Mucosa of descending colon (tissue), 3 donors: ENCODE measurements around the gene NCEH1. TPM values are rescaled to one million over a fixed set of nuclear protein-coding genes. Genes with fewer than 3 reads are reported as not detected.

ENCODE experiments used
- ATAC-seq: fragments of 200-7000 bp; cut with Tn5 transposase; one replicate; pipeline ENCODE4 v1.9.1; 2020; ENCODE audit warnings: mild to moderate bottlenecking, moderate library complexity
- DNase-seq, 3 donors: peaks; one replicate each; pipeline ENCODE4 v3.0.0-alpha.2; 2020
- H3K36me3 ChIP-seq: fragments of 200-600 bp; one replicate; pipeline ENCODE4 v1.8.0; 2021; ENCODE audit warnings: low read depth, mild to moderate bottlenecking
- H3K4me1 ChIP-seq: fragments of 200-600 bp; one replicate; pipeline ENCODE4 v1.8.0; 2021; ENCODE audit warnings: low read depth, mild to moderate bottlenecking
- H3K4me3 ChIP-seq: fragments of 200-600 bp; one replicate; pipeline ENCODE4 v1.8.0; 2021; ENCODE audit warnings: mild to moderate bottlenecking
- H3K9me3 ChIP-seq: fragments of 200-600 bp; one replicate; pipeline ENCODE4 v1.8.0; 2021; ENCODE audit warnings: mild to moderate bottlenecking
- CTCF ChIP-seq: fragments of 200-600 bp; IDR thresholded peaks from one replicate; pipeline ENCODE4 v1.8.0; 2022; ENCODE audit warnings: antibody characterized with exemption, mild to moderate bottlenecking
- intact Hi-C, 2 donors: fragments of 100-400 bp; cut with DNase I in 1 of 2; cut with micrococcal nuclease in 1 of 2; formaldehyde crosslinking; loops; one replicate each; pipeline versions ENCODE4 v1.11.0 to v1.11.1; 2022; cut with DNase I, micrococcal nuclease
- total RNA-seq, 3 donors: library from RNA; stranded (reverse); fragmentation: NEBNext Ultra II Directional in 2 of 3; extraction: Animal tissue kit (Norgen Biotek cat#: 25700) in 2 of 3; gene quantifications; one replicate each; pipeline versions ENCODE4 v1.2.1 to v1.2.4, GENCODE V29; 2021 to 2023
- donor health status: DM: no; HTN: no; CAD: no; lungs with moderate emphysema.
- donor health status: DM: no; HTN: no; CAD: no.
- donor health status: DM: no; HTN: yes; CAD: no.

NCEH1 gene
- total RNA-seq, 3 donors from 2014 or later = 21.5 to 63.9 (median 53.3) TPM

GRCh38 chr3:172647080-172647479 lies 63.8 kb downstream of the NCEH1 start:
- DNase-seq (no peak), ATAC-seq (no peak)
- H3K9me3 ChIP-seq = no peaks in the 10 kb centered on the region
- no peaks in the 10 kb centered on the region for H3K36me3 ChIP-seq
- H3K4me1 ChIP-seq = no peaks in the 10 kb centered on the region
- intact Hi-C loops = no loop called here
- TF ChIP-seq CTCF = no peak
- no peak overlapping the region for H3K4me3 ChIP-seq

- Histone ChIP-seq H3K4me3 (no peak overlapping the region), H3K4me1 (no peaks in the 10 kb centered on the region), H3K36me3 (no peaks in the 10 kb centered on the region), H3K9me3 (no peaks in the 10 kb centered on the region)
- intact Hi-C loops = no loop called here
- DNase-seq = peak in 1 of 3 donors; percentile 23
- no peak for ATAC-seq
- no peak for TF ChIP-seq CTCF
These were observed 64.3 kb downstream of the NCEH1 start for GRCh38 chr3:172646439-172647015.

- TF ChIP-seq CTCF = no peak
- ATAC-seq (no peak), DNase-seq (no peak)
- Histone ChIP-seq H3K9me3 (no peaks in the 10 kb centered on the region), H3K4me1 (no peaks in the 10 kb centered on the region), H3K4me3 (no peak overlapping the region), H3K36me3 (no peaks in the 10 kb centered on the region)
- intact Hi-C loops = no loop called here
These were observed 66.6 kb downstream of the NCEH1 start for GRCh38 chr3:172644258-172644657.

GRCh38 chr3:172643506-172644179 lies 67.2 kb downstream of the NCEH1 start:
- TF ChIP-seq CTCF = no peak

GRCh38 chr3:172641291-172641690 lies 69.6 kb downstream of the NCEH1 start:
- Histone ChIP-seq H3K4me3 (no peak overlapping the region), H3K36me3 (no peaks in the 10 kb centered on the region), H3K4me1 (no peaks in the 10 kb centered on the region), H3K9me3 (no peaks in the 10 kb centered on the region)
- ATAC-seq (no peak), DNase-seq (no peak)
- TF ChIP-seq CTCF = no peak
- intact Hi-C loops = no loop called here

More at GRCh38 chr3:172643506-172644179, 67.2 kb downstream of the NCEH1 start:
- no peak overlapping the region for H3K4me3 ChIP-seq
- ATAC-seq (no peak), DNase-seq (no peak)
- H3K4me1 ChIP-seq = no peaks in the 10 kb centered on the region
- H3K36me3 ChIP-seq = no peaks in the 10 kb centered on the region
- intact Hi-C loops = no loop called here
- no peaks in the 10 kb centered on the region for H3K9me3 ChIP-seq
